Spleen (tissue), 7 donors: ENCODE results near the gene NRAP.

Experiments
- POLR2A ChIP-seq, 3 donors: fragments of 450-650 bp; IDR thresholded peaks; one replicate each; pipeline ENCODE4 v1.5.1; 2017; ENCODE audit warnings: antibody characterized with exemption in 3 of 3, mild to moderate bottlenecking in 1 of 3
- POLR2AphosphoS5 ChIP-seq, 3 donors: sonication (generic); formaldehyde crosslinking; IDR thresholded peaks; one replicate each; pipeline ENCODE4 v1.5.1; 2017; ENCODE audit warnings: antibody characterized with exemption in 3 of 3
- TF ChIP-seq, protein P1 (sequence below), 11 experiments: fragments of 200-600 bp in 7 of 11; fragments of 450-650 bp in 4 of 11; sonication (generic) in 4 of 11; IDR thresholded peaks in 8 of 11; conservative IDR thresholded peaks in 3 of 11; 1 replicate in 7 of 11; 2 replicates in 4 of 11; pipeline versions ENCODE4 v1.4.0 to v1.8.0; 2016 to 2021; ENCODE audit warnings: antibody characterized with exemption in 11 of 11, inconsistent platforms in 4 of 11, mild to moderate bottlenecking in 1 of 11
- donor health status: DM: no; HTN: no; CAD: no; lungs with moderate emphysema.
- donor health status: DM: no; HTN: no; CAD: no.
- donor health status: DM: no; HTN: no; CAD: no.

DNA sequence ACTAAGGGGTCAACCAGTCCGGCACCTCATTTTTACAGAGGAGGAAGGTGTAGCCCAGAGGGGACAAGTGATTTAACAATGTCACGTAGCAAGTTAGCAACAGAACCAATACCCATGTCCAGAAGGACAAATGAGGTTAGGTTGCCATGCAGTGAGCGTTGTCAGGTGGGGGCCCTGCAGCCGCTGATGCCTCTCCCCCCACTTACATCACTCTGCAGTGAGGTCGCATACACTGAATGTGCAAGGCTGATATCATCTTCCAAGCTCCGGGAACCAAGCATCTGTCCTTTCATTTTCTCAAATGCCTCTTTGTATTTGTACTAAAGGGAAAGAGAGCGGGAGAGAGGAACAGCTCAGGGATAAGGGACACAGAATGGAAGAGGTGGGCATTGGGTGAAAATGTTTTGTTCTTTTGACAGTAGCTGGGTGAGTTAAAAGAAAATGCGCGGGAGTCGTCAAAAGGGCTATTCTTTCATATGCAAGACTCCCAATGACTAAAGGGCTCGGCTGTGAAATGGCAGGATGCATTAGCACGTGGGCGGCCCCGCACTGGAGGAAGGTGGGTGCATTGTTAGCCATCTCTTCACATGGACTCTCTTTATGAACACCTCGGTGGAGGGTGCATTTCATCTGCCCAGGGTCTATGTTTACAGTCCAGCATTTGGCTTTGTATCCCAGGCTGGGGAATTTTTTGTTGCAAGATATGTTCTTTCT lies 49.7 kb downstream of the NRAP start:
- TF ChIP-seq POLR2A (IDR thresholded peaks at IDR 0.05) (no peak), POLR2AphosphoS5 (IDR thresholded peaks at IDR 0.05) (no peak)
- TF ChIP-seq, protein P1, sequence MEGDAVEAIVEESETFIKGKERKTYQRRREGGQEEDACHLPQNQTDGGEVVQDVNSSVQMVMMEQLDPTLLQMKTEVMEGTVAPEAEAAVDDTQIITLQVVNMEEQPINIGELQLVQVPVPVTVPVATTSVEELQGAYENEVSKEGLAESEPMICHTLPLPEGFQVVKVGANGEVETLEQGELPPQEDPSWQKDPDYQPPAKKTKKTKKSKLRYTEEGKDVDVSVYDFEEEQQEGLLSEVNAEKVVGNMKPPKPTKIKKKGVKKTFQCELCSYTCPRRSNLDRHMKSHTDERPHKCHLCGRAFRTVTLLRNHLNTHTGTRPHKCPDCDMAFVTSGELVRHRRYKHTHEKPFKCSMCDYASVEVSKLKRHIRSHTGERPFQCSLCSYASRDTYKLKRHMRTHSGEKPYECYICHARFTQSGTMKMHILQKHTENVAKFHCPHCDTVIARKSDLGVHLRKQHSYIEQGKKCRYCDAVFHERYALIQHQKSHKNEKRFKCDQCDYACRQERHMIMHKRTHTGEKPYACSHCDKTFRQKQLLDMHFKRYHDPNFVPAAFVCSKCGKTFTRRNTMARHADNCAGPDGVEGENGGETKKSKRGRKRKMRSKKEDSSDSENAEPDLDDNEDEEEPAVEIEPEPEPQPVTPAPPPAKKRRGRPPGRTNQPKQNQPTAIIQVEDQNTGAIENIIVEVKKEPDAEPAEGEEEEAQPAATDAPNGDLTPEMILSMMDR (IDR thresholded peaks at IDR 0.05 in 8 of 11, conservative IDR thresholded peaks at IDR 0.05 in 3 of 11), result no peak
